Measurements from ENCODE around the gene POLR2L.

DNA sequence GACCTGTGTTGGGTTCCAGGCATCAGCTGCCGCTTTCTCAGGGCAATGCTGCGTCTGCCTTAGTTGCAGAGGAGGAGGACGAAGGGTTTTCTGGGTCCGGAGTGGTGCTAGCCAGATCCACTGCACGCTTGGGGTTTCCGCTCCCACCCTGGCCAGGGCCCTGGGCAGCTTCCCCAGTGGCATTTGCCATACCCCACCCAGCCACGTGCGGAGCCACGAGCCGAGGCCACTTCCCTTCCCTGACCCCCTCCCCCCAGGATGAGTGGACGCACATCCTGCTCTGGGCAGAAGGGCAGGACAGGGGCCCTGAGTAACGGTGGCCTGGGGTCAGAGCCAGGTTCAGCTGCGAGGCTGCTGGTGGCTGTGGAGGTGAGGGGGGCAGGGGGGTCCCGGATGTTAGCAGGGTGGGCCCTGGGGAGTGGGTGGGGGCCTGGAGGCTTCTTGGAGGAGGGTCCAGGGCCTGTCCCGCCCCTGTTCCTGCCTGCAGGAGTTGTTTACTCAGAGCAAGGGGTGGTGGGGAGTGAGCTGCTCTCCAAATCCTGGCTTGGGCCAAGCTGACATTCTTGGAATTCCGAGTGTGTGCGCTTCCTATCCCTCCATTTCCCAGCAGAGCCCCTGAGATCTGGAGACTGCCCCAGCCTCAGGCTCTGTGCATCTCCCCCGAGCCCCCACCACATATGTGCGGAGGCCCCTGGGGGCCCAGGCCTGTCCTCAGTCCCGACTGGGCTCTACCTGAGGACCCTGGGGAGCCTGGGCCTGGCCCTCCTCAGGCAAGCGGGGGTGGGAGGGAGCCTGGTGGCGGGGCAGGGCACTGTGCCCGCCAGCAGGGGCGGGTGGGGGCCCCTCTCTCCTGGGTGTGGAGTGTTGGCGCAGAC lies 1.7 kb upstream of the POLR2L start:
- TF ChIP-seq, protein P1, sequence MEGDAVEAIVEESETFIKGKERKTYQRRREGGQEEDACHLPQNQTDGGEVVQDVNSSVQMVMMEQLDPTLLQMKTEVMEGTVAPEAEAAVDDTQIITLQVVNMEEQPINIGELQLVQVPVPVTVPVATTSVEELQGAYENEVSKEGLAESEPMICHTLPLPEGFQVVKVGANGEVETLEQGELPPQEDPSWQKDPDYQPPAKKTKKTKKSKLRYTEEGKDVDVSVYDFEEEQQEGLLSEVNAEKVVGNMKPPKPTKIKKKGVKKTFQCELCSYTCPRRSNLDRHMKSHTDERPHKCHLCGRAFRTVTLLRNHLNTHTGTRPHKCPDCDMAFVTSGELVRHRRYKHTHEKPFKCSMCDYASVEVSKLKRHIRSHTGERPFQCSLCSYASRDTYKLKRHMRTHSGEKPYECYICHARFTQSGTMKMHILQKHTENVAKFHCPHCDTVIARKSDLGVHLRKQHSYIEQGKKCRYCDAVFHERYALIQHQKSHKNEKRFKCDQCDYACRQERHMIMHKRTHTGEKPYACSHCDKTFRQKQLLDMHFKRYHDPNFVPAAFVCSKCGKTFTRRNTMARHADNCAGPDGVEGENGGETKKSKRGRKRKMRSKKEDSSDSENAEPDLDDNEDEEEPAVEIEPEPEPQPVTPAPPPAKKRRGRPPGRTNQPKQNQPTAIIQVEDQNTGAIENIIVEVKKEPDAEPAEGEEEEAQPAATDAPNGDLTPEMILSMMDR (IDR thresholded peaks at IDR 0.05): no peak
- peak; percentile 94 to 96 for TF ChIP-seq POLR2AphosphoS5 (IDR thresholded peaks at IDR 0.05)
- peak; percentile 39 for TF ChIP-seq POLR2A (IDR thresholded peaks at IDR 0.05; ENCODE audit: low read depth)
- no peak for TF ChIP-seq EP300 (IDR thresholded peaks at IDR 0.05)
